GM10847 (cell line): ENCODE results near the gene GPX2.

Experiments
- POLR2A ChIP-seq: IDR thresholded peaks from 2 replicates; pipeline ENCODE4 v1.6.1; 2011; ENCODE audit not compliant: insufficient read length; ENCODE audit errors: extremely low read depth

The GPX2 gene

DNA sequence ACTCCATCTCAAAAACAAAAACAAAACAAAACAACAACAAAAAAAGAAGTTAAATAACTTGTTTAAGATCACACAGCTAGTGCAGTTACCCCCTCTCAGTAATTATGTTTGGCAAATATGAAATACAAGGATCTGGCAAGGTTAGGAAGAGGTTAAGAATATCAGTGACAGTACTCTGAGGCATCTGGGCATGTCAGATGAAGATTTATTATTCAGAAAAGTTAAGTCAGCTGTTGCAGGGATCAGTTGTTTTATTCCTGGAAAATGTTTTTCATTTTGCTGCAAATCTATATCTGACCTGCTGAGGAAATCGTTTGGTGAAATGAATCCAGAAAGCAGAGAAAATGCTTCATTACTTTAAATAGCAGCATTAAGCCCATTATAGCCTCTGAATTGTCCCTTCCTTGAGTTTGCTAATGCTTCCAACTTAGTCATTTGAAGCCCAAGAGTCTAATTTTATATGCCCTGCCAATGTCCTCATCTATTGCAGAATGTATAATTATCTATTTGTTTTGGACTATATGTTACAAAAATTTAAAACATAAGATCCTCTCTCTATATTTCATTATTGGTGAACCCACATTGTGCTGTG is 8.1 kb downstream of the GPX2 start:
- no peak for TF ChIP-seq POLR2A

DNA sequence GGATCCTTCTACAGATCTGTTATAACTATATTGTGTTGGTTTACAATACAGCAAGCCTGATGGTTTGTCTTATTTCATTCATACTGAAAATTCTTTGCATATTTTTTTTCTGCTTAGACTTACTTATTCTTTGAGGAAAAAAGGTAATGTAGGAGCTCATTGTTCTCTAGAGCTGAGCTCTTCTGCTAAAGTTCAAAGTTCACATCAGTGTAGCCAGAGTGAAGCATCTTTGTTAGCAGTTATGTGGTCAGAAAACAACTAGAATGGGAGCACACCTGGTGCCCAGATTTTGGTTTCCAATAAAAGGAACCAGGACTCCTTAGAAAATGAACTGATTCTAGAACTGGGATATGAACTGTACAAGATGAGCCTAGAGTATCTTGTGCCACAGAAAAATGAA is 10.3 kb downstream of the GPX2 start:
- no peak for TF ChIP-seq POLR2A

DNA sequence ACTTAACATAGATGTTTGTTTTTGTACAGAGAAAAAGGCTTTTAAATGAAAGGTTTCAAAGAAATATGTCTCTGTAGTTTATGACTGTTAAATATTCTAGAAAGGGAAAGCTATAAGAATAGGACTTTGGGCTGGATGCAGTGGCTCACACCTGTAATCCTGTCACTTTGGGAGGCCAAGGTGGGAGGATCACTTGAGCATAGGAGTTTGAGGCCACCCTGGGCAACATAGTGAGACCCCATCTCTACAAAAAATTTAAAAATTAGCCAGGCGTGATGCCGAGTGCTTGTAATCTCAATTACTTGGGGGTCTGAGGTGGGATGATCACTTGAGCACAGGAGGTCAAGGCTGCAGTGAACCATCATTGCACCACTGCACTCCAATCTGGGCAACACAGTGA is 11.4 kb downstream of the GPX2 start:
- TF ChIP-seq POLR2A = no peak

DNA sequence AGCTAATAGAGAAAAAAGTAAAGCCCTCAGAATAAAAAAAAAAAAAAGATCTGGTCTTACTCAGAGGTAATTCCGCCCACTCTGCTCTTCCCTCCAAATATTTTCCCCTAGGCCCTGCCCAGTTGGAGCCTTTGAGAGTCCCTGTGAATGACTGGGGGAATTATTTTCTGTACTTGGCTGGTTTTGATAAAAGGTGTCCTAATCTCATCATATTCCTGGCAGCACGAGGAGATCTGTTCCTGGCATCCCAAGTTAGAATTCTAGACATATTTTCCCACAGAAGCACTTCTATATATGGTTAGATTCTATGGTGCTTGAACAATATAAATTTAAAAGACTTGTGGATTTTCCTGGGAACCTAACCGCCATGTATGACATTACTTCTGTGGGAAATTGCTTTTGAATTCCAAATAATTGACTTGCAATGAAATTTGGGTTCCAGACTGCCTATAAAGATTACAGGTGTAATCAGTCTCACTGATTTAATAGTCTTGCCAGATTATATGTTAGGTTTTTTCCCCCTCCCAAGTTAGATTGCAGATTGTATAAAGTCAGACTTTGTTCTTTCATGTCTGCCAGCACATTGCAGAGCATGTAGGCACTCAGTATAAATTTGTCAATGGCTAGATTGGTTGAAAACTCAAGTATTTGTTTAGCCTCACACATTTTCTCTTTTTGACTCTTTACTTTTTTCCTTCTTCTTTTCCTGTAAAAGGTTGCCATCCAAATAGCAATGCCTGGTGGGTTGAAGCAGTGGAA is 12.3 kb downstream of the GPX2 start:
- no peak for TF ChIP-seq POLR2A

DNA sequence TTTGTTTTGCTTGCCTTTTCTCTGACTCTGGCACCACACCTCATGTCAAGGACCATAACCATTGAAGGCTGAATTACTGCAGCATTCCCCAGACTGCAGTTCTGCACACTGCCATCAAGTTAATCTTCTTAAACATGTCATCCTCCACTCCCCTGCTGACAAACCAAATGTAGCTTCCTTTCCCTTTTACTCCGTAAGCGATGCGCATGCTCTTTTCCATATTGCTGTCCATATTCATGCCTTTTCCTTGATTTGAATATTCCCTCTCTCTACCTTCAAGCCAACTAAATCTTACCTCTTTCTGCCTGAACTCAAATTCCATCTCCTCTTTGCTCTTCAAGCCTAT is 13.6 kb downstream of the GPX2 start:
- no peak for TF ChIP-seq POLR2A

DNA sequence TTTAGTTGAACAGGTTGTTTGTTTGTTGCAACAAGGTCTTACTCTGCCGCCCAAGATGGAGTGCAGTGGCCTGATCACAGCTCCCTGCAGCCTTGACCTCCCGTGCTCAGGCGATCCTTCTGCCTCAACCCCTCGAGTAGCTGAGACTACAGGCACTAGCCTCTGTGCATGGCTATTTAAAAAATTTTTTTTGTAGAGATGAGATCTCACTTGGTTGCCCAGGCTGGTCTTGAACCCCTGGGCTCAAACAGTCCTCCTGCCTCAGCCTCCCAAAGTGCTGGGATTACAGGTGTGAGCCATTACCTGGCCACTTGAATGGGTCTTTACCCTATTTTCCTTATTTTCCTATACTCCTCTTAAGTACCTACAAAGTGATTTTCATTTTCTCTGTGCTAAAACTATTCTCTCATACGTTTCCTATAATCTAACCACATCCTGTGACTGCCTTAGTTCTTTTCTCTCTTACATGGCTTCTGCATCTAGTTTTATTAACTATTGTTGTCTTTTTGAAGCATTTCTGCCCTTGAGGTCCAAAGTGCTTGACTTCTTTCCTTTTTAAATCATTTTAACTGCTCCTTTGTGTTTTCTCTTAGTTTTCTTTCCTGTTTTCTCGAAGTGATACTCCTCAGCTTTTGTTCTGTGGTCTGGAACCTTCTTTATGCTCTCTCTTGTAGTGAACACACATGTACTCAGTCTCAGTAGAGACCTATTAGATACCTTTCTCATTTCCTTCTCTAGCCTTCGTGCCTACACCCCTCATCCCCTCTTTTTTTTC is 14.1 kb downstream of the GPX2 start:
- no peak for TF ChIP-seq POLR2A

DNA sequence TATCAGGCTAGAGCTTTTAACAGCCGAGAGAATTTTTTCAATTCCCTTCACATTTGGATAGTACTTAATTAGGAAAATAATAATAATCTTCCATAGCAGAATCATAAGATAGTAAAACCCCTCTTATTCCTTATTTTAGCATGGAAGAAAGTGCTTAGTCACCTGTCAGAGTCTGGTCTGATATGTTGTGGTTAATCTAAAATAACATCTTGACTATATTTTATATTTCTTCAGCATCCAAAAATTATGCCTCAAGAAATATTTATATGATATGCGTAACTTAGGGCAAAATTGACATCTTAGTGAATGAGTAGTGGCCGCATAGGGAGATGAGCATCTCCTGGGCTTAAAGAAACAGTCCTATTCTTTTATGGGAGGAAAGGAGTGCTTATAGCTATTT is 15.5 kb downstream of the GPX2 start:
- TF ChIP-seq POLR2A = no peak

DNA sequence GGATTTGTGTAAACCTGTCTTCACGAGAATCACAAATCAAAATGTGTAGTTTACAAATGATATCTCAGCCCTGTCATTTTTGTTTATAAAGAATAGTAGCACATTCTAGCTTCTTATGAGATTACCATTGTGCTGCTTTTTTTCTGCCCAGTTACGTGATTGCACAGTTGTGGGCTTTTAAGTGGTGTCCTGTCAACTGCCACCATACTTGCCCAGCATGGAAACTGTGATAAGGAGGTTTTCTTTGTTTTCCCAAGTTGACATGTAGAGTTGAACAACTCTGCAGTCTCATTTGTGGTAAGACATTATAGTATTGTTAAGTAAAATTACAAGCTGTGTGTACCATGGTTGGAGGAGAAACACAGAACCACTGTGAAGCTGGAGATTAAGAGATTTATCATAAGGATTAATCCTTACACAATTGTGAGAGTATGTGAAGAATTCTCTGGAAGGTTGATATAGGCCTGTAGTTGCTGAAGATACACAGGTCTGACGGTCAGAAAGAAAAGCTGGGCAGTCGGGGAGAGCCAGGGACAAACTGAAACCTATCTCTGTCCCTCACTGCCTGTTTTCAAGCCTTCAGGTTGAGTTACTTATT is 16.0 kb downstream of the GPX2 start:
- TF ChIP-seq POLR2A = no peak

DNA sequence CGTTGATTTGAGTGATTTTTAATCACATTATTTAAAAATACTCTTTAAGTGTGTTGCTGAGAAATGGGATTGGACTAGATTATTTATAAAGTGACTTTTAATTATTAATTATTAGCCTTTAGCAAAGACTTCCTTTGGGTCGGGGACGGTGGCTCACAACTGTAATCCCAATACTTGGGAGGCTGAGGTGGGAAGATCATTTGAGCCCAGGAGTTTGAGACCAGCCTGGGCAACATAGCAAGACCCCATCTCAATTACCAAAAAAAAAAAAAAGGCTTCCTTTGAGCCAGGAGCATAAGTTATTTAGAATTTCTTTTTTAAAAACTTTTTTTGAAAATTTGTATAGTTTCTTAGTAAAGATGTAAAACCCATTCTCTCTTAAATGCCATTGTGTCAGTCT is 19.5 kb downstream of the GPX2 start:
- no peak for TF ChIP-seq POLR2A

DNA sequence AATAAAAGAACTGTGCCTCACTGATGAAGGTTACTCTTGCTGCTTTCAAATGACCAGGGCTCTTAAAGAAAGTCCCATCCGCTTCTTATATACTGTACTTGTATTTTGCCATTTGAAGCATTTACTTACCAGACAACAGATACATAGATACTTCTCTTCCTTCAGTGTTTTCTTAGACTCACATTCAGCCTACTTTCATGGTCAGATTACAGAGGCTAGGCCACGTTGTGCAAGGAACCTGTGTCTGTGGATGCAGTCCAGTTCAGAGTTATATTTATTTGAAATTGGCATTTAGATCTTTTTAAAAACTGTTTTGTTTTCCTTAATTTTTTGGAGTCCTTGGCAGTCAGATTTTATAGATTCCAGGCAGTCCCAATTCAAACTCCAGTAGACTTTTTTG is 22.1 kb downstream of the GPX2 start:
- TF ChIP-seq POLR2A = no peak

DNA sequence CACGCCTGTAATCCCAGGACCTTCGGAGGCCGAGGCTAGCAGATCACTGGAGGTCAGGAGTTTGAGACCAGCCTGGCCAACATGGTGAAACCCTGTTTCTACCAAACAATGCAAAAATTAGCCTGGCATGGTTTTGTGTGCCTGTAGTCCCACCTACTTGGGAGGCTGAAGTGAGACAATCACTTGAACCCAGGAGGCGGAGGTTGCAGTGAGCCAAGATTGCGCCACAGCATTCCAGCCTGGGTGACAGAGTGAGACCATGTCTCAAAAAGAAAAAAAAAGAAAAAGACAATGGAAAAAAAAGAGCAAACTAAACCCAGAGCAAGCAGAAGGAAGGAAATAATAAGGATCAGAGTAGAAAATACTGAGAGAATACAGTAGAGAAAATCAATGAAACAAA is 22.9 kb downstream of the GPX2 start:
- no peak for TF ChIP-seq POLR2A

DNA sequence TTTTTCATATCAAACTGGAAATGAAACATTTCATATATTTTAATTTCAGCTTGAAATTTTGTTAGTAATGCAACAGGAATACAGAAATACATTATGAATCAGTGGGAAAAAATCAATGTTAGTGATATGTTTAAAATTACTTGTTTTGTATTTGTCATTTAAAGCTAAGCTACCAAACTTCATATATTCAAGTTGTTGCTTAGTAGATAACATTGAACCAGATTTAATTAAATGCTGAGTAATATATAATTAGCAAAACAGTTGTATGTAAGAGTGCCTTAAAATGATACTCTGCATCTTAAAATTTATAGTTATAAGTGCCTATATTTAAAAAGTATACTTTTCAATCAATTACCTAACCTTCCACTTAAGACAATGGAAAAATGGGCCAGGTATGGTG is 23.3 kb downstream of the GPX2 start:
- TF ChIP-seq POLR2A = no peak

DNA sequence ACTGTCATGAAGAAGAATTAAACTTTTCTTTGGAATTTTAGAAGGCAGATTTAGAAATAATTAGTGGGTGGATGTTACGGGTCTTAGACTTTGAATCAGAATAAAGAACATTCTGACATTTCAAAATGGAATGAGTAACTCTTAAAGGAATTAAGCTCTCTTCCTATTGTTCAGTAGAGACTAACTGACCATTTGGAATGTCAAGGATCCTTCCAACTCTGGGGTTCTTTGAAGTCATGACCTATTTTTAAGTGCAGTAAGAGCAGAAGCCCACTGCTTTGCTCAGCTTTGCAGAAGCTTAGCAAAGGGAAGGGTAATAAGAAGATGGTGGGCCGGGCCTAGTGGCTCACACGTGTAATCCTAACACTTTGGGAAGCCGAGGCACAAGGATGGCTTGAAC is 24.3 kb downstream of the GPX2 start:
- TF ChIP-seq POLR2A = no peak

DNA sequence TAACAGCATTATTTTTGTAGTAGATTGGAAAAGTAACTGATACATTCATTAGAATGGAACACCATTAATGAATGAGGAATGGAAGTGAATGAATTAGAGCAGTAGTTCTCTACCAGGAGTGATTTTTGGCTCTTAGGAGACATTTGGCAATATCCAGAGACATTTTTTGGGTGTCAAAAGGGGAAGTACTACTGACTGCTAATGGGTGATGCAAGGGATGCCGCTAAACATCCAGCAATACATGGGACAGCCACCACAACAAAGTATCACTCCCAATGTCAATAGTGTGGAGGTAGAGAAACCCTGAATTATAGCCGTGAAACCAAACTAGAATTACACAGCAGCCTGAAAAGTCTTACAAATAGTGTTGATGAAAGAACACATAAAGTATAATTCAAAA is 26.7 kb downstream of the GPX2 start:
- TF ChIP-seq POLR2A = no peak

DNA sequence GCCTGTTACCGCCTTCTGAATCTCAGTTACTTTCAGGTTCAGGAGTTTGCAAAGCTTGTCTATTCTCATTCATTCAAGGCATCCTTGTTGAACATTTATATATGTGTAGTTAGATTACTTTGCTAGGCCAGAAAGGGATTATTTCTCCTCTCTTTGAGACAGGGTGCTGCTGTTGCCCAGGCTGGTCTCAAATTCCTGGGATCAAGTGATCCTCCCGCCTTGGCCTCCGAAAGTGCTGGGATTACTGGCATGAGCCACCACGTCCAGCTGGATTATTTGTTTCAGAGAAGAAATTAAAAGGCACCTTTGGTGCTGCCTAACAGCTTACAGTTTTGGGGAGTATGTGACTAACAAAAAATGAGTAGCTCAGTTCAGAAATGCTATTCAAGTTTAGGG is 27.5 kb downstream of the GPX2 start:
- TF ChIP-seq POLR2A = no peak
